Sigmoid colon (tissue), 4 donors: ENCODE data around the gene CASP14.

Source experiments
- CTCF ChIP-seq, 4 experiments: fragments of 450-650 bp in 3 of 4; fragments of 200-600 bp in 1 of 4; IDR thresholded peaks; one replicate each; pipeline ENCODE4 v1.5.1; 2016 to 2019; ENCODE audit warnings: antibody characterized with exemption in 4 of 4, mild to moderate bottlenecking in 3 of 4, moderate library complexity in 2 of 4
- EP300 ChIP-seq, 4 donors: sonication (generic); formaldehyde crosslinking; IDR thresholded peaks; one replicate each; pipeline ENCODE4 v1.6.1; 2017; ENCODE audit warnings: antibody characterized with exemption in 4 of 4
- POLR2A ChIP-seq, 2 donors: fragments of 450-650 bp; IDR thresholded peaks; one replicate each; pipeline ENCODE4 v1.6.1; 2016; ENCODE audit warnings: antibody characterized with exemption in 2 of 2, mild to moderate bottlenecking in 2 of 2, moderate library complexity in 2 of 2
- POLR2AphosphoS5 ChIP-seq, 4 donors: sonication (generic); formaldehyde crosslinking; IDR thresholded peaks; one replicate each; pipeline ENCODE4 v1.6.1; 2017; ENCODE audit warnings: antibody characterized with exemption in 4 of 4

GRCh38 chr19:15014579-15014978 is 34.7 kb upstream of the CASP14 start:
- TF ChIP-seq EP300 (IDR thresholded peaks at IDR 0.05) (no peak), CTCF (IDR thresholded peaks at IDR 0.05) (no peak), POLR2A (IDR thresholded peaks at IDR 0.05) (no peak), POLR2AphosphoS5 (IDR thresholded peaks at IDR 0.05) (no peak)
